GM06990 (cell line): ENCODE measurements around the gene ZBED1.

ENCODE experiments used
- DNase-seq: peaks from one replicate; pipeline ENCODE4 v3.0.0-alpha.2; 2011; ENCODE audit not compliant: insufficient read length; ENCODE audit errors: extremely low read depth
- H3K27me3 ChIP-seq: replicated peaks from 2 replicates; pipeline ENCODE4 v1.6.0; 2011; ENCODE audit warnings: low read length; ENCODE audit not compliant: control insufficient read depth, insufficient read depth
- H3K36me3 ChIP-seq: 2 replicates; pipeline ENCODE4 v1.5.1; 2011; ENCODE audit warnings: low read length; ENCODE audit not compliant: control insufficient read depth, insufficient read depth
- H3K4me3 ChIP-seq: replicated peaks from 2 replicates; pipeline ENCODE4 v1.5.1; 2011; ENCODE audit warnings: low read depth, mild to moderate bottlenecking, control low read depth, low read length
- CTCF ChIP-seq: IDR thresholded peaks from 2 replicates; pipeline ENCODE4 v1.5.1; 2011; ENCODE audit warnings: low read length, control low read depth, mild to moderate bottlenecking, inconsistent platforms; ENCODE audit not compliant: insufficient read depth, poor library complexity, severe bottlenecking

The ZBED1 gene

GRCh38 chrX:2545144-2545543 lies 44.4 kb upstream of the ZBED1 start:
- no peak for TF ChIP-seq CTCF
- Histone ChIP-seq H3K27me3 (no peaks in the 10 kb centered on the region), H3K4me3 (no peak overlapping the region), H3K36me3 (no peaks in the 10 kb centered on the region)
- no peak for DNase-seq

GRCh38 chrX:2542826-2543521 lies 42.2 kb upstream of the ZBED1 start:
- TF ChIP-seq CTCF: no peak
- DNase-seq: no peak
- H3K27me3 ChIP-seq: no peaks in the 10 kb centered on the region
- H3K4me3 ChIP-seq: no peak overlapping the region
- H3K36me3 ChIP-seq: no peaks in the 10 kb centered on the region

- Histone ChIP-seq H3K27me3 (no peaks in the 10 kb centered on the region), H3K4me3 (no peak overlapping the region), H3K36me3 (no peaks in the 10 kb centered on the region)
- no peak for TF ChIP-seq CTCF
- DNase-seq: no peak
Measured at GRCh38 chrX:2541603-2542002, 40.8 kb upstream of the ZBED1 start.

- no peak for TF ChIP-seq CTCF
- H3K4me3 ChIP-seq: no peak overlapping the region
- H3K27me3 ChIP-seq: no peaks in the 10 kb centered on the region
- no peaks in the 10 kb centered on the region for H3K36me3 ChIP-seq
- DNase-seq: no peak
Measured at GRCh38 chrX:2540426-2540947, 39.7 kb upstream of the ZBED1 start.

- Histone ChIP-seq H3K4me3 (no peak overlapping the region), H3K27me3 (no peaks in the 10 kb centered on the region), H3K36me3 (no peaks in the 10 kb centered on the region)
- DNase-seq: no peak
- TF ChIP-seq CTCF: no peak
Measured at GRCh38 chrX:2539586-2539985, 38.8 kb upstream of the ZBED1 start.
